HCT116 (cell line): ENCODE results near the gene NUDT22. TPM values are rescaled to one million over a fixed set of nuclear protein-coding genes. Genes with fewer than 3 reads are reported as not detected.
A peak's percentile ranks its signal among the peaks of the same experiment; 100 is the strongest.

Experiments used
- ATAC-seq: fragments of 200-7000 bp; cut with Tn5 transposase; 2 replicates; pipeline ENCODE4 v1.9.1; 2020; ENCODE audit warnings: mild to moderate bottlenecking, moderate library complexity
- BruUV-seq: library from RNA; stranded (reverse); fragments of 400-500 nt; replicated peaks from 2 replicates; lab custom pipeline; 2021; lab: Mats Ljungman, UMichigan
- CTCF ChIA-PET: fragments of 300-600 bp; sonication (Branson Sonifier 250); formaldehyde crosslinking; loops from one replicate; lab custom pipeline; 2021; ENCODE audit warnings: antibody characterized with exemption; lab: Charles Lee
- POLR2A ChIA-PET: fragments of 300-600, 350-600 bp; sonication (Branson Sonifier 250); formaldehyde crosslinking; loops from one replicate; lab custom pipeline; 2021; ENCODE audit warnings: antibody characterized with exemption; lab: Charles Lee
- RAD21 ChIA-PET, 2 experiments: fragments of 300-600 bp; sonication (Branson Sonifier 250); formaldehyde crosslinking; loops; one replicate each; lab custom pipeline; 2023; ENCODE audit warnings: low total read pairs in 2 of 2; ENCODE audit not compliant: uncharacterized antibody in 2 of 2, unreplicated experiment in 2 of 2, low non-redundant PET in 1 of 2; lab: Charles Lee
- DNase-seq: peaks from one replicate; pipeline ENCODE4 v3.0.0-alpha.2; 2010; ENCODE audit warnings: low read depth, low spot score
- H2AFZ ChIP-seq: fragments of 200-600 bp; shearing (Covaris generic), sonication (generic); 2 replicates; pipeline ENCODE4 v1.6.1; 2017; ENCODE audit warnings: low read depth, mixed run types, mixed read lengths, antibody characterized with exemption, low read length; ENCODE audit not compliant: poor library complexity, severe bottlenecking
- H3K27ac ChIP-seq: 2 replicates; pipeline ENCODE4 v1.5.1; 2012; ENCODE audit warnings: low read depth, low read length
- H3K27me3 ChIP-seq: fragments of 200-600 bp; sonication (generic); 2 replicates; pipeline ENCODE4 v1.6.1; 2016; ENCODE audit warnings: mixed run types, low read length, mixed read lengths; ENCODE audit not compliant: insufficient read depth
- H3K36me3 ChIP-seq, 2 experiments: fragments of 200-500 bp in 1 of 2; fragments of 200-600 bp in 1 of 2; sonication (Bioruptor generic) in 1 of 2; sonication (generic) in 1 of 2; 2 replicates each; pipeline versions ENCODE4 v1.5.1 to v1.6.1; 2014 to 2016; ENCODE audit warnings: low read length in 2 of 2, inconsistent platforms in 1 of 2, mixed read lengths in 1 of 2, mixed run types in 1 of 2; ENCODE audit not compliant: insufficient read depth in 2 of 2, control insufficient read depth in 1 of 2
- H3K4me1 ChIP-seq, 2 experiments: fragments of 200-600 bp in 1 of 2; sonication (generic) in 1 of 2; 2 replicates each; pipeline versions ENCODE4 v1.5.1 to v1.6.1; 2012 to 2017; ENCODE audit warnings: low read length in 2 of 2, inconsistent platforms in 1 of 2, mild to moderate bottlenecking in 1 of 2, mixed read lengths in 1 of 2, mixed run types in 1 of 2, moderate library complexity in 1 of 2; ENCODE audit not compliant: insufficient read depth in 2 of 2, control insufficient read depth in 1 of 2
- H3K4me2 ChIP-seq: fragments of 200-600 bp; sonication (generic); 2 replicates; pipeline ENCODE4 v1.6.1; 2017; ENCODE audit warnings: mixed run types, low read length, mixed read lengths
- H3K4me3 ChIP-seq, 2 experiments: fragments of 200-600 bp in 1 of 2; sonication (generic) in 1 of 2; replicated peaks in 1 of 2; 2 replicates each; pipeline ENCODE4 v1.5.1; 2011 to 2016; ENCODE audit warnings: low read length in 2 of 2, control low read depth in 1 of 2, low read depth in 1 of 2, mild to moderate bottlenecking in 1 of 2, mixed read lengths in 1 of 2, mixed run types in 1 of 2
- H3K79me2 ChIP-seq: fragments of 200-600 bp; sonication (generic); 2 replicates; pipeline ENCODE4 v1.6.1; 2017; ENCODE audit warnings: mild to moderate bottlenecking, mixed run types, low read length, moderate library complexity, mixed read lengths; ENCODE audit not compliant: insufficient read depth
- H3K9ac ChIP-seq: fragments of 200-600 bp; sonication (generic); 2 replicates; pipeline ENCODE4 v1.6.1; 2016; ENCODE audit warnings: low read length, mixed read lengths
- H3K9me2 ChIP-seq: fragments of 200-600 bp; sonication (generic), shearing (Covaris generic); 2 replicates; pipeline ENCODE4 v1.6.1; 2017; ENCODE audit warnings: mixed run types, mild to moderate bottlenecking, moderate library complexity; ENCODE audit not compliant: insufficient read depth
- H3K9me3 ChIP-seq, 2 experiments: fragments of 200-500 bp in 1 of 2; fragments of 200-600 bp in 1 of 2; sonication (Bioruptor generic) in 1 of 2; sonication (generic) in 1 of 2; 2 replicates each; pipeline ENCODE4 v1.6.1; 2014 to 2017; ENCODE audit warnings: low read length in 2 of 2, mixed read lengths in 2 of 2, inconsistent platforms in 1 of 2, low read depth in 1 of 2, mild to moderate bottlenecking in 1 of 2, mixed run types in 1 of 2, moderate library complexity in 1 of 2; ENCODE audit not compliant: control insufficient read depth in 1 of 2, insufficient read depth in 1 of 2
- H4K20me1 ChIP-seq: fragments of 200-600 bp; sonication (generic), shearing (Covaris generic); 2 replicates; pipeline ENCODE4 v1.6.1; 2017; ENCODE audit warnings: mixed run types, mild to moderate bottlenecking, moderate library complexity; ENCODE audit not compliant: insufficient read depth
- CBX3 ChIP-seq: IDR thresholded peaks from 2 replicates; pipeline ENCODE4 v1.6.1; 2012; ENCODE audit warnings: low read depth
- EZH2phosphoT487 ChIP-seq: fragments of 200-600 bp; IDR thresholded peaks from 2 replicates; pipeline ENCODE4 v1.6.1; 2018; ENCODE audit warnings: antibody characterized with exemption, borderline replicate concordance
- JUND ChIP-seq: IDR thresholded peaks from 2 replicates; pipeline ENCODE4 v1.6.1; 2012
- POLR2A ChIP-seq: IDR thresholded peaks from 2 replicates; pipeline ENCODE4 v1.7.0; 2011; ENCODE audit warnings: borderline replicate concordance; ENCODE audit not compliant: insufficient read depth, insufficient read length; ENCODE audit errors: extremely low read depth
- RAD21 ChIP-seq: IDR thresholded peaks from 2 replicates; pipeline ENCODE4 v1.6.1; 2012; ENCODE audit warnings: low read depth, mild to moderate bottlenecking
- REST ChIP-seq: IDR thresholded peaks from 2 replicates; pipeline ENCODE4 v1.6.1; 2012; ENCODE audit warnings: low read depth
- SIN3A ChIP-seq: IDR thresholded peaks from 2 replicates; pipeline ENCODE4 v1.6.1; 2012; ENCODE audit warnings: low read depth
- SP1 ChIP-seq: IDR thresholded peaks from 2 replicates; pipeline ENCODE4 v1.6.1; 2012; ENCODE audit warnings: low read depth
- SRF ChIP-seq: IDR thresholded peaks from 2 replicates; pipeline ENCODE4 v1.6.1; 2012; ENCODE audit warnings: low read depth
- TCF7L2 ChIP-seq: IDR thresholded peaks from 2 replicates; pipeline ENCODE4 v1.7.0; 2011; ENCODE audit warnings: borderline replicate concordance, inconsistent platforms; ENCODE audit not compliant: insufficient read depth, insufficient read length; ENCODE audit errors: extremely low read depth
- ZFX ChIP-seq: fragments of 450-650 bp; IDR thresholded peaks from 2 replicates; pipeline ENCODE4 v1.6.1; 2017
- ZNF274 ChIP-seq: fragments of 200-500 bp; sonication (Bioruptor generic); IDR thresholded peaks from 2 replicates; pipeline ENCODE4 v1.6.1; 2014; ENCODE audit warnings: mild to moderate bottlenecking, low read depth, low read length, inconsistent platforms
- intact Hi-C: fragments of 100-400 bp; cut with micrococcal nuclease; formaldehyde crosslinking; loops from 2 replicates; pipeline ENCODE4 v1.10.0; 2022
- total RNA-seq: library from RNA; stranded (reverse); gene quantifications from one replicate; pipeline ENCODE4 v1.2.1, GENCODE V29; 2021; ENCODE audit not compliant: unreplicated experiment
- TF ChIP-seq, protein P1 (sequence below): IDR thresholded peaks from 2 replicates; pipeline ENCODE4 v1.6.1; 2011; ENCODE audit warnings: mild to moderate bottlenecking, low read length, moderate library complexity; ENCODE audit not compliant: insufficient replicate concordance; ENCODE audit errors: extremely low read depth
- TF ChIP-seq, protein P2 (sequence below): IDR thresholded peaks from 2 replicates; pipeline ENCODE4 v1.6.1; 2012

NUDT22 gene
- total RNA-seq, 1 experiment from 2014 or later = 70.9 TPM

DNA sequence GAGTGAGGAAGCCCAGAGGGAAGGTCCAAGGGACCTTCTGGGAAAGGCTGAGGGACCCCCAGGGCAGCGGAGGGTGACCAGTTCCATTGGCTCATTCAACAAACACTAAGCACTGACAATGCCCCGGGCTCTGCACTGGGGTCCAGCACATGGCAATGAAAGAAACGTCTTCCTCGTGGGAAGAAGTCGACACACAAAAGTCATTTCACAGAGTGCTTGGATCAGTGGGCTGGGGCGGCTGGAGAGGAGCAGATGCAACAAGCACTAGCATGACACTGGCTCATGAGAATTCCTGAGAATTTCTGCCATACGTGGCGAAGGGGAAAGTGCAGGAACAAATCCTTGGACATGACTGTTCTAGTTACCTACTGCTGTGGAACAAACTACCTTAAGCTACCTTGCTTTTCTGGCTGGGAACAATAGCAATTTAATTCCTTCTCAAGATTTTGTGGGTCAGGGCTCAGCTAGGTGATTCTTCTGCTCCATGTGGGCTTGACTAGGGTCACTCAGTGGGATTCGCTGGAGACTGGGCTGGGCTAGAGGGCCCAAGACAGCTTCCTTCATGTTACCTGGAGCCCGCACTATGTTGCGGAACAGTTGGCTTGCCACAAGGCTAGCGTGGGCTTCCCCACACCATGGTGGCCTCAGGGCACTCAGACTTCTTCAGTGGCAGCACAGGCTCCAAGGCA lies 47.0 kb upstream of the NUDT22 start:
- no TSS peak for BruUV-seq
- ATAC-seq (no peak), DNase-seq (no peak)
- Histone ChIP-seq H3K4me2 (no peak overlapping the region), H3K27me3 (no peaks in the 10 kb centered on the region), H3K4me1 (peaks cover 17 to 35% of the 10 kb centered on the region in 2 experiments), H3K36me3 (no peaks in the 10 kb centered on the region), H4K20me1 (no peaks in the 10 kb centered on the region), H3K9ac (no peak overlapping the region), H3K27ac (no peak overlapping the region), H3K9me2 (no peaks in the 10 kb centered on the region), H3K79me2 (peaks cover 13% of the 10 kb centered on the region), H3K9me3 (no peaks in the 10 kb centered on the region), H3K4me3 (no peak overlapping the region), H2AFZ (no peak overlapping the region)
- RAD21 ChIA-PET = no interaction called here
- intact Hi-C loops = no loop called here
- TF ChIP-seq SP1 (no peak), POLR2A (no peak), JUND (no peak), CBX3 (no peak), ZNF274 (no peak)
- POLR2A ChIA-PET = no interaction called here
- CTCF ChIA-PET = no interaction called here

DNA sequence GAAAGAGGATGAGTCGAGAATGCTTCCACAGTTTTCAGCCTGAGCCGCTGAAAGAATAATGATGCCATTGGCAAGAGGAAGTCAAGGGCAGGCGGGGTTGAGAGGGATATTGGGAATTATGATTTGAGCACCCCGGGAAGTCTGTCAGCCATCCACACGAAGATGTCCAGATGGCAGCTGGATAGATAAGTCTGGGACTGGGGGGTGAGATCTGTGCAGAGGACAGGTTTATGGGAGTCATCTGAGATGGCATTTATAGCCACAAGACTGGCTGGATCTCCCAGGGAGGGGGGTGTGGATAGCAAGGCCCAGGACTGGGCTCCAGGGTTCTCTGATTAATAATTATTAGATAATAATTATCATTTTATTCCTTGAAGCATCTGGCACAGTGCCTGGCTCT lies 45.2 kb upstream of the NUDT22 start:
- H2AFZ ChIP-seq = no peak overlapping the region
- CTCF ChIA-PET = interaction anchor here (1.2 to 1.4 kb wide), 2 partner anchors 23 to 120 kb away, joined by 4 to 9 read pairs; no protein-coding TSS in a partner anchor

More for the DNA sequence above, 45.2 kb upstream of the NUDT22 start:
- intact Hi-C loops = no loop called here
- RAD21 ChIA-PET = no interaction called here
- DNase-seq = no peak
- Histone ChIP-seq H3K9ac (peak overlapping the region; percentile 54), H3K4me3 (peak overlapping the region in 1 of 2 experiments; percentile 41; a peak in 1 of 4 replicates), H3K27me3 (no peaks in the 10 kb centered on the region), H3K36me3 (no peaks in the 10 kb centered on the region), H3K79me2 (peaks cover 26% of the 10 kb centered on the region), H3K9me3 (no peaks in the 10 kb centered on the region), H4K20me1 (no peaks in the 10 kb centered on the region), H3K4me2 (peak overlapping the region; percentile 81), H3K9me2 (no peaks in the 10 kb centered on the region), H3K27ac (no peak overlapping the region), H3K4me1 (peaks cover 24 to 46% of the 10 kb centered on the region in 2 experiments)
- no TSS peak for BruUV-seq
- no peak for TF ChIP-seq EZH2phosphoT487
- no peak for TF ChIP-seq TCF7L2
- TF ChIP-seq, protein P1, sequence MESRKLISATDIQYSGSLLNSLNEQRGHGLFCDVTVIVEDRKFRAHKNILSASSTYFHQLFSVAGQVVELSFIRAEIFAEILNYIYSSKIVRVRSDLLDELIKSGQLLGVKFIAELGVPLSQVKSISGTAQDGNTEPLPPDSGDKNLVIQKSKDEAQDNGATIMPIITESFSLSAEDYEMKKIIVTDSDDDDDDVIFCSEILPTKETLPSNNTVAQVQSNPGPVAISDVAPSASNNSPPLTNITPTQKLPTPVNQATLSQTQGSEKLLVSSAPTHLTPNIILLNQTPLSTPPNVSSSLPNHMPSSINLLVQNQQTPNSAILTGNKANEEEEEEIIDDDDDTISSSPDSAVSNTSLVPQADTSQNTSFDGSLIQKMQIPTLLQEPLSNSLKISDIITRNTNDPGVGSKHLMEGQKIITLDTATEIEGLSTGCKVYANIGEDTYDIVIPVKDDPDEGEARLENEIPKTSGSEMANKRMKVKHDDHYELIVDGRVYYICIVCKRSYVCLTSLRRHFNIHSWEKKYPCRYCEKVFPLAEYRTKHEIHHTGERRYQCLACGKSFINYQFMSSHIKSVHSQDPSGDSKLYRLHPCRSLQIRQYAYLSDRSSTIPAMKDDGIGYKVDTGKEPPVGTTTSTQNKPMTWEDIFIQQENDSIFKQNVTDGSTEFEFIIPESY = no peak
- no peak for TF ChIP-seq POLR2A
- no peak for TF ChIP-seq RAD21
- TF ChIP-seq ZFX = no peak
- no peak for TF ChIP-seq JUND
- no peak for TF ChIP-seq REST
- no peak for TF ChIP-seq SIN3A
- TF ChIP-seq ZNF274 = no peak
- TF ChIP-seq, protein P2, sequence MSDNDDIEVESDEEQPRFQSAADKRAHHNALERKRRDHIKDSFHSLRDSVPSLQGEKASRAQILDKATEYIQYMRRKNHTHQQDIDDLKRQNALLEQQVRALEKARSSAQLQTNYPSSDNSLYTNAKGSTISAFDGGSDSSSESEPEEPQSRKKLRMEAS = no peak
- no peak for TF ChIP-seq SRF
- POLR2A ChIA-PET = interaction anchor here (1.0 kb wide), 1 partner anchor 66 kb away, joined by 3 read pairs; the partner anchor contains the start of gene PPP1R14B
- no peak for ATAC-seq
